Left ventricle myocardium inferior (tissue), 1 donor: ENCODE measurements around the gene TNN. TPM values are rescaled to one million over a fixed set of nuclear protein-coding genes. Genes with fewer than 3 reads are reported as not detected.

ENCODE experiments used
- DNase-seq: peaks from one replicate; pipeline ENCODE4 v3.0.0-alpha.2; 2020
- H3K27ac ChIP-seq: fragments of 200-600 bp; replicated peaks from 2 replicates; pipeline ENCODE4 v1.8.0; 2021
- H3K27me3 ChIP-seq: fragments of 200-600 bp; 2 replicates; pipeline ENCODE4 v1.8.0; 2021; ENCODE audit warnings: low read depth
- H3K36me3 ChIP-seq: fragments of 200-600 bp; 2 replicates; pipeline ENCODE4 v1.8.0; 2021
- H3K4me1 ChIP-seq: fragments of 200-600 bp; 2 replicates; pipeline ENCODE4 v1.8.0; 2021
- H3K4me3 ChIP-seq: fragments of 200-600 bp; 2 replicates; pipeline ENCODE4 v1.8.0; 2021; ENCODE audit warnings: mild to moderate bottlenecking, moderate library complexity
- H3K9me3 ChIP-seq: fragments of 200-600 bp; replicated peaks from 2 replicates; pipeline ENCODE4 v1.8.0; 2021
- CTCF ChIP-seq: fragments of 200-600 bp; IDR thresholded peaks from 2 replicates; pipeline ENCODE4 v1.8.0; 2021; ENCODE audit warnings: antibody characterized with exemption, mild to moderate bottlenecking, borderline replicate concordance
- intact Hi-C: fragments of 100-400 bp; cut with micrococcal nuclease; formaldehyde crosslinking; loops from one replicate; pipeline ENCODE4 v1.11.0; 2022
- total RNA-seq: library from RNA; stranded (reverse); fragmentation: NEBNext Ultra II Directional; extraction: Animal tissue kit (Norgen Biotek cat#: 25700); gene quantifications from one replicate; pipeline ENCODE4 v1.2.1, GENCODE V29; 2021
- donor health status: DM: no; HTN: yes; CAD: no; lungs with severe emphysema.

TNN gene
- total RNA-seq, 1 donor from 2014 or later, result not detected

- DNase-seq, result peak; percentile 67
- Histone ChIP-seq H3K4me3 (no peak overlapping the region), H3K36me3 (no peaks in the 10 kb centered on the region), H3K9me3 (no peaks in the 10 kb centered on the region), H3K27ac (no peak overlapping the region), H3K4me1 (peaks cover 15% of the 10 kb centered on the region), H3K27me3 (peaks cover 7% of the 10 kb centered on the region)
- peak; percentile 84 for TF ChIP-seq CTCF
- intact Hi-C loops, result no loop called here
Observed at GRCh38 chr1:175146529-175147213, 79.0 kb downstream of the TNN start.

GRCh38 chr1:175147569-175147968 lies 79.9 kb downstream of the TNN start:
- no peaks in the 10 kb centered on the region for H3K9me3 ChIP-seq
- peaks cover 15% of the 10 kb centered on the region for H3K4me1 ChIP-seq
- intact Hi-C loops, result no loop called here
- peaks cover 9% of the 10 kb centered on the region for H3K27me3 ChIP-seq
- H3K27ac ChIP-seq, result no peak overlapping the region
- H3K4me3 ChIP-seq, result no peak overlapping the region
- no peak for DNase-seq
- no peaks in the 10 kb centered on the region for H3K36me3 ChIP-seq
- no peak for TF ChIP-seq CTCF

GRCh38 chr1:175148068-175148467 lies 80.4 kb downstream of the TNN start:
- H3K9me3 ChIP-seq, result no peaks in the 10 kb centered on the region
- intact Hi-C loops, result no loop called here
- H3K27ac ChIP-seq, result no peak overlapping the region
- DNase-seq, result no peak
- H3K36me3 ChIP-seq, result no peaks in the 10 kb centered on the region
- H3K4me3 ChIP-seq, result no peak overlapping the region
- no peak for TF ChIP-seq CTCF
- peaks cover 15% of the 10 kb centered on the region for H3K4me1 ChIP-seq
- peaks cover 9% of the 10 kb centered on the region for H3K27me3 ChIP-seq

- peaks cover 24% of the 10 kb centered on the region for H3K4me1 ChIP-seq
- intact Hi-C loops, result loop anchor here (5.0 to 10.0 kb wide), 2 partner anchors 74 to 922 kb away; no protein-coding TSS in a partner anchor
- DNase-seq, result no peak
- H3K36me3 ChIP-seq, result no peaks in the 10 kb centered on the region
- no peak for TF ChIP-seq CTCF
- H3K9me3 ChIP-seq, result no peaks in the 10 kb centered on the region
- peaks cover 17% of the 10 kb centered on the region for H3K27me3 ChIP-seq
- no peak overlapping the region for H3K27ac ChIP-seq
- no peak overlapping the region for H3K4me3 ChIP-seq
Observed at GRCh38 chr1:175150596-175151319, 83.1 kb downstream of the TNN start.

- TF ChIP-seq CTCF, result peak; percentile 91
- H3K9me3 ChIP-seq, result no peaks in the 10 kb centered on the region
- H3K27ac ChIP-seq, result no peak overlapping the region
- no peak overlapping the region for H3K4me3 ChIP-seq
- peaks cover 19% of the 10 kb centered on the region for H3K4me1 ChIP-seq
- peak; percentile 38 for DNase-seq
- H3K36me3 ChIP-seq, result no peaks in the 10 kb centered on the region
- peaks cover 17% of the 10 kb centered on the region for H3K27me3 ChIP-seq
- intact Hi-C loops, result loop anchor here (2.0 to 10.0 kb wide), 3 partner anchors 73 to 920 kb away; no protein-coding TSS in a partner anchor
Observed at GRCh38 chr1:175152006-175152652, 84.5 kb downstream of the TNN start.
